Measurements from ENCODE around the gene C1QTNF1. TPM values are rescaled to one million over a fixed set of nuclear protein-coding genes. Genes with fewer than 3 reads are reported as not detected.
A peak's percentile ranks its signal among the peaks of the same experiment; 100 is the strongest.

Gene C1QTNF1
- total and polyA plus RNA-seq, 8 donors: 5.3 to 31.2 (median 8.4) TPM

GRCh38 chr17:79080349-79080748 lies 56.4 kb downstream of the C1QTNF1 start:
- FAIRE-seq (no peak), DNase-seq (peak in 2 of 6 donors; percentile 17 to 25), ATAC-seq (no peak)
- Histone ChIP-seq H3K9me3 (no peaks in the 10 kb centered on the region), H3K27ac (no peak overlapping the region), H3K36me3 (peaks cover 0 to 15% (median 8%) of the 10 kb centered on the region in 3 donors), H3K27me3 (no peaks in the 10 kb centered on the region), H3K4me1 (no peaks in the 10 kb centered on the region), H3K4me3 (no peak overlapping the region)
- intact Hi-C loops (cut with DNase I): no loop called here
- 92 to 95% methylated on average over 18 of the region's 18 CpGs for WGBS, 2 donors
- TF ChIP-seq, protein P1, sequence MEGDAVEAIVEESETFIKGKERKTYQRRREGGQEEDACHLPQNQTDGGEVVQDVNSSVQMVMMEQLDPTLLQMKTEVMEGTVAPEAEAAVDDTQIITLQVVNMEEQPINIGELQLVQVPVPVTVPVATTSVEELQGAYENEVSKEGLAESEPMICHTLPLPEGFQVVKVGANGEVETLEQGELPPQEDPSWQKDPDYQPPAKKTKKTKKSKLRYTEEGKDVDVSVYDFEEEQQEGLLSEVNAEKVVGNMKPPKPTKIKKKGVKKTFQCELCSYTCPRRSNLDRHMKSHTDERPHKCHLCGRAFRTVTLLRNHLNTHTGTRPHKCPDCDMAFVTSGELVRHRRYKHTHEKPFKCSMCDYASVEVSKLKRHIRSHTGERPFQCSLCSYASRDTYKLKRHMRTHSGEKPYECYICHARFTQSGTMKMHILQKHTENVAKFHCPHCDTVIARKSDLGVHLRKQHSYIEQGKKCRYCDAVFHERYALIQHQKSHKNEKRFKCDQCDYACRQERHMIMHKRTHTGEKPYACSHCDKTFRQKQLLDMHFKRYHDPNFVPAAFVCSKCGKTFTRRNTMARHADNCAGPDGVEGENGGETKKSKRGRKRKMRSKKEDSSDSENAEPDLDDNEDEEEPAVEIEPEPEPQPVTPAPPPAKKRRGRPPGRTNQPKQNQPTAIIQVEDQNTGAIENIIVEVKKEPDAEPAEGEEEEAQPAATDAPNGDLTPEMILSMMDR (IDR thresholded peaks at IDR 0.05): no peak

GRCh38 chr17:79080761-79081290 lies 56.9 kb downstream of the C1QTNF1 start:
- DNase-seq (peak in 1 of 6 donors; percentile 43), ATAC-seq (no peak), FAIRE-seq (no peak)
- no peaks in the 10 kb centered on the region for H3K27me3 ChIP-seq
- no peaks in the 10 kb centered on the region for H3K4me1 ChIP-seq
- intact Hi-C loops (cut with DNase I): no loop called here
- TF ChIP-seq, protein P1 (IDR thresholded peaks at IDR 0.05): no peak
- no peak overlapping the region for H3K4me3 ChIP-seq
- 95 to 96% methylated on average over 17 of the region's 17 CpGs for WGBS, 2 donors
- no peak overlapping the region for H3K27ac ChIP-seq
- peaks cover 0 to 15% (median 8%) of the 10 kb centered on the region in 3 donors for H3K36me3 ChIP-seq
- no peaks in the 10 kb centered on the region for H3K9me3 ChIP-seq

- Histone ChIP-seq H3K27me3 (no peaks in the 10 kb centered on the region), H3K27ac (no peak overlapping the region), H3K4me1 (no peaks in the 10 kb centered on the region), H3K4me3 (no peak overlapping the region), H3K9me3 (no peaks in the 10 kb centered on the region), H3K36me3 (peaks cover 0 to 15% (median 8%) of the 10 kb centered on the region in 3 donors)
- FAIRE-seq: no peak
- TF ChIP-seq, protein P1 (IDR thresholded peaks at IDR 0.05): no peak
- ATAC-seq: no peak
- 76 to 82% methylated on average over 20 of the region's 20 CpGs for WGBS, 2 donors
- peak in 2 of 6 donors; percentile 19 to 61 for DNase-seq
- intact Hi-C loops (cut with DNase I): no loop called here
Observed at GRCh38 chr17:79081571-79082276, 57.8 kb downstream of the C1QTNF1 start.

GRCh38 chr17:79082311-79083190 lies 58.6 kb downstream of the C1QTNF1 start:
- no peaks in the 10 kb centered on the region for H3K27me3 ChIP-seq
- TF ChIP-seq, protein P1 (IDR thresholded peaks at IDR 0.05): peak; percentile 64 to 76 (median 66)
- peaks cover 0 to 15% (median 8%) of the 10 kb centered on the region in 3 donors for H3K36me3 ChIP-seq
- intact Hi-C loops (cut with DNase I): no loop called here
- WGBS, 2 donors: 67 to 72% methylated on average over 41 of the region's 41 CpGs
- H3K27ac ChIP-seq: no peak overlapping the region
- ATAC-seq: peak; percentile 33 to 72 (median 54)
- peak in 4 of 6 donors; percentile 53 to 84 (median 68) for DNase-seq
- no peaks in the 10 kb centered on the region for H3K9me3 ChIP-seq
- H3K4me1 ChIP-seq: no peaks in the 10 kb centered on the region
- H3K4me3 ChIP-seq: no peak overlapping the region
- FAIRE-seq: no peak
